EH (cell line): ENCODE results near the gene LCN12.

ENCODE experiments used
- DNase-seq: peaks from one replicate; pipeline ENCODE4 v3.0.0-alpha.2; 2015; ENCODE audit warnings: low read depth

LCN12 gene

DNA sequence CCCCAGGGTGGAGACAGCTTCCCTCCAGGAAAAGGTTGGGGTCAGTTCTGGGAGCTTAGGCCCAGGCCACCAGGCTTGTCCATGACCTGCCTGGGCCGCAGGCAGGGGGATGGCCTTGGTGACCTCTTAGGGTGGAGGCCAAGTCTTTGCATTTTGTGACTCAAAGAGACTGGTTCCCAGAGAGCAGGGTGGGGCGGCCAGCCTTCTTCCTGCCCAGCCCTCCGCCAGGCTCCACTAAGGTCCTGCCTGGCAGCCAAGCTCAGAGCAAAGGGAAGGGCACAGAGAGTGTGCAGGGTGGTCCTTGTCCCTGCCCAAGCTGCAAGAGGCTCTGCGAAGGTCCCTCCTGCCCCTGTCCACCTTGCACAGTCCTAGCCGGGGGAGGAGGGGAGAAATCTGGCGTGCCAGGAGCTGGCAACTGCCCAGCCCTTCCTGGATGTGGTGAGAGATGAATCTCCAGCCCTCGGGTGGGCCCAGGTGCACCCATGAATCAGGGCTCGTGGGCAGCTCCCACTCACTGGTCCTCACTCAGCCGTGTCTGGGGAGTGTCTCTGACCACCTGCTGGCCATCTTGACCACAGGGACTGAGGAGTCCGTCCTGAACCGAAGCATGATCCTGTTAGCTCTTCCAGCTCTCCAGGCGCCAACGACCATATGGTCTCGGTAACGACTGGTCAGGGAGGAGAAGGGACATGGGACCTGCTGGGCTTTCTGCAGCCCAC is 22.9 kb downstream of the LCN12 start:
- DNase-seq = no peak

DNA sequence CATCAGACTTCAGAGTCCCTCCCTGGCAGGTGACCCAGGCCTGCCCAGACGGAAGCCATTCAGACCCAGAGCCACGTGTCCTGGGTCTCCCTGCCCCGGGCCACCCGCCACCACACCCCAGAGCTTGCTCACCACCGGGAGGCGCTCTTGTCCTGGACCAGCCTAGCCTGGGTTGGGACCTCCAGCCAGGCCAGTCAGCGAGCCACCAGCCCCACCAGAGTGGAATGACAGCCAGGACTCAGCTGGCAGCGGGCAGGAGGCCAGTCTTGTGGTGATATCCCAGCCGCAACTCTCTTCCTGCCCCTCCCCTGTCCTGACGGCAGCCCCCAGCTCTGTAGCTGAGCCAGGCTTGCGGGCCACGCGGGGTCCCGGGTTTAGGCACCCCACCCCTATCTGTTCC is 23.6 kb downstream of the LCN12 start:
- no peak for DNase-seq

DNA sequence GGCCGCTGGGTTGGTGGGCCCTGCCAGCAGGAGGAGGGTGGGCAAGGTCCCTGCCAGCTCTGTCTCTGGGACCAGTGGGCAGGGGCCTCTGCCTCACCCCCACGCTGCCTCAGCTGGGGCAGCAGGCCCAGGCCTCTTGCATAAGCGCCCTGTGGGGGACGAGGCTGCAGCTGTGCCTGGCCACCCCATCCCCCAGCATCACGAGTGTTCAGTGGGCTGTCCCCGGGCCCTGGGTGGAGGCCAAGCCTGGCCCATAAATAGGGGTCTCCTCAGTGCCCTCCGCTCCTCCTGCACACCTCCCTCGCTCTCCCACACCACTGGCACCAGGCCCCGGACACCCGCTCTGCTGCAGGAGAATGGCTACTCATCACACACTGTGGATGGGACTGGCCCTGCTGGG is 25.1 kb downstream of the LCN12 start, which contains the start of gene PTGDS:
TSS of gene PTGDS (plus strand) at position 282 of the 400 bp plus-strand sequence. CDS start at position 357, 75 bp downstream.
- no peak for DNase-seq

DNA sequence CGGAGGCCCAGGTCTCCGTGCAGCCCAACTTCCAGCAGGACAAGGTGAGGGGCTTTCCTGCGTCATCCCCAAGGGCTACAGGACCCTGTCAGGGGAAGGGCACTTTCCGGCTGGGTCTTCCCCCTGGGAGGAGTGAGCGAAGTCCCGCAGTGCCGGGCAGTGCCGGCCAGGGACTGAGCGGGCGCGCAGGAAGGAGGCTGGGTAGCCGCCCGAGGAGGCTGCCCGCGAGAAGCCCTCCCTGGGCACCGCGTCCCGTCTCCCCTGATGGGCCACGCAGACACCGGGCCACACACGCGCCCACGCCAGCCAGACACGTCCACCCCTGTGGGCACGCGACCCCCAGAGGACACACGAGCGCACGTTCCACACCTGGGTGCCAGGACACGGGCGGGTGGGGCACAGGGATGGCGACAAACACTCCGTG is 25.6 kb downstream of the LCN12 start:
- no peak for DNase-seq

DNA sequence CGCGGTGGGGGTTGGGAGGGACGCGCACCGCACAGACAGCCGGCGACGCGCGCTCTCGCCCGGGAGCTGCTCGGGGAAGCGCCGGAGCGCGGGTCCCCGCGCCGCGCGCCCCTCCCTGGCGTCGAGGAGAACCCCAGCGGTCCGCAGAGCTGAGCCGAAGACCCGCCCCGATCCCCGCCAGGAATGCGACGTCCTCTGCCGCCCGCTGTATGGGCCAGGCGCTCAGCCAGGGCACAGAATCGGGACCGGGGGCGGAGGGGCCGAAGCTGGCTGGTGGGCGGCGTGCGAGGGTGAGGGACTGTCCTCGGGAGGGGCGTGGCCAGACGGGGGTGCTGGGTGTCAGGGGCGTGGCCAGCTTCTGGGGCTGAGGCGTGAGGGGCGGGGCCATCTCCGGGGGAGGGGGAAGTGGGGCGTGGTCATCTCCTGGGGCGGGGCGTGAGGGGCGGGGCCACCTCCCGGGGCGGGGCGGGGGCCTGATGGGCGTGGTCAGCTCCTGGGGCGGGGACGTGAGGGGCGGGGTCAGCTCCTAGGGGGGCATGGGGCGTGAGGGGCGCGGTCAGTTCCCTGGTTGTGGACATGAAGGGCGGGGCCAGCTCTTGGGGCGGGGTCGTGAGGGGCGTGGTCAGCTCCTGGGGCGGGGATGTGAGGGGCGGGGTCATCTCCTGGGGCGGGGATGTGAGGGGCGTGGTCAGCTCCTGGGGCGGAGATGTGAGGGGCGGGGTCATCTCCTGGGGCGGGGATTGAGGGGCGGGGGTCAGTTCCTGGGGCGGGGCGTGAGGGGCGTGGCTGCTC is 26.2 kb downstream of the LCN12 start:
- DNase-seq = peak; percentile 63

DNA sequence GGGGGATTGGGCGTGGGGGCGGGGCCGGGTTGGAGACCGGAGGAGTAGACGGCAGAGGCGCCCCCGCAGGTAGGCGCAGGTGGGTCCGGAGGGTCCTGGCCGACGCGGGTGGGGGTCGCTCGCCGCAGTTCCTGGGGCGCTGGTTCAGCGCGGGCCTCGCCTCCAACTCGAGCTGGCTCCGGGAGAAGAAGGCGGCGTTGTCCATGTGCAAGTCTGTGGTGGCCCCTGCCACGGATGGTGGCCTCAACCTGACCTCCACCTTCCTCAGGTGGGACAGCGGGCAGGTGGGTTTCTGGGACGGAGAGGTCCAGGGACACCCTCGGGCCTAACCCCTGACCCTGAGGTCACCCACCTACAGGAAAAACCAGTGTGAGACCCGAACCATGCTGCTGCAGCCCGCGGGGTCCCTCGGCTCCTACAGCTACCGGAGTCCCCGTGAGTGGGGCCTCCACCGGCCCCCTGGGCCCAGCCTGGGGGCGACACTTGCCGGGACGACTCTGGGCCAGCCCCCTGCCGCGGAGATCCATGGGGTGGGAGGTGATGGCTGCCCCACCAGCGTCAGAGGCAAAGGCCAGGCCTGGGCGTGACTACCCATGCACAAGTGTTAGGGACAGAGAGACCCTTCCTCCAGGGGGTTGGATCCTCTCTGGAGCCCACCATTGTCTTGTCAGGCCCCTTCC is 26.9 kb downstream of the LCN12 start:
- DNase-seq = no peak

DNA sequence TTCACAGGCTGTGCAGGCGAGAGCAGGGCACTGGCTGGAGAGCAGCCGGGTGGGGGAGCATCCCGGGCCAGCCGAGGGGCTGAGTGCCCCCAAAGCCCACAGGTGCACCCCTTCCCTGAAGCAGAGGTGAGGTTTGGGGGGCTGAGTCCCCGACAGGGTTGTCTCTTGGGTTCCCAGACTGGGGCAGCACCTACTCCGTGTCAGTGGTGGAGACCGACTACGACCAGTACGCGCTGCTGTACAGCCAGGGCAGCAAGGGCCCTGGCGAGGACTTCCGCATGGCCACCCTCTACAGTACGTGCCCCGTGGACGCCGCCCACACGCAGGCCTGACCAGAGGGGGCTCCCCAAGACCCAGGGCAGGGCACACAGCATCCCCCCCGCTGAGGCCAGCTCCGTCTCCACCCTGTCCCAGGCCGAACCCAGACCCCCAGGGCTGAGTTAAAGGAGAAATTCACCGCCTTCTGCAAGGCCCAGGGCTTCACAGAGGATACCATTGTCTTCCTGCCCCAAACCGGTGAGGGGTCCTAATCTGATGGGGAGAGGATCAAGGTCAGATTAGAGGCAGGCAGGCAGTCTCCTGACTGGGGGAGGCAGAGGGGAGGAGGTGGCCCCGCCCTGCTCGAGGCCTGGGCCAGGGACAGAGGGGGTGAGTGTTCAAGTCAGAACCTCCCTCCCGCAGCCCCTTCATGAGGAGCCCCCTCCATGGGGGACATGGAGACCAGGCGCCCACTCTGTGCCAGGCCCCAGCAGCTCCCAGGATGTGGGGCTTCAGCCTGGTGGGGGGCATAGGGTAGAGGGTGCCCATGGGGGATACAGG is 27.9 kb downstream of the LCN12 start:
- no peak for DNase-seq

DNA sequence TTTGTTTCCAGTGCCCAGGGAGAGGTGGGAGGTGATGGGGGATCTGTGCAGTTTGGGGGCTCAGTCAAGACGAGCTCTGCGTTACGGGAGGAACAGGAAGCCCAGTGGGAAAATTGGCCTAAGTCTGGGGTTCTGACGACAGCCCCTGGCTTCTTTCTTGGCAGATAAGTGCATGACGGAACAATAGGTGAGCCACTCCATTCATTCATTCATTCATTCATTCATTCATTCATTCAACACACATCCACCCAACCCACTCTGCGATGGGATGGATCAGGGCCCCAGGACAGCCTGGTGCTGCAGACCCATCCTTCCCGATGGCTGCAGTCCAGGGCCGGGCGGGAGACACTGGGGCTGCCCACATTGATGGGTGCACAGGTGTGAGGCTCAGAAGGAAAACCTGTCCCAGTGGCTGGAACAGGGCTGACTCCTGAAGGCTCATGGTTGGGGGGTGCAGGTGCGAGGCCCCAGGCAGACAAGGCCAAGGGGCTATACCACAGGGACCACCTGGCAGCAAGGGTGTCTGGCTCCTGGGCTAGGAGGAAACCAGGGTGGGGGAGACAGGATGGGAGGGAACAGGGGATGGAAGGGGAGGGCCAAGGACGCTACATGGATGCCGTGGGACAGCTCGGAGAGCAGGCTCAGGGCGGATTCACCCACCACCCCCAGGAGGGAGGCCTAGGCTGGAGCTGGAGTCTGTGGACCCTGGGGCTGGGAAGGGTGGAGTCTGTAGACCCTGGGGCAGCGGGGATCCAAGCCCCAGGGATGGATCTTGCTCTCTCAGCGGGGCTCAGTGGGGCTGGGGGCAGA is 28.8 kb downstream of the LCN12 start:
- DNase-seq = no peak

DNA sequence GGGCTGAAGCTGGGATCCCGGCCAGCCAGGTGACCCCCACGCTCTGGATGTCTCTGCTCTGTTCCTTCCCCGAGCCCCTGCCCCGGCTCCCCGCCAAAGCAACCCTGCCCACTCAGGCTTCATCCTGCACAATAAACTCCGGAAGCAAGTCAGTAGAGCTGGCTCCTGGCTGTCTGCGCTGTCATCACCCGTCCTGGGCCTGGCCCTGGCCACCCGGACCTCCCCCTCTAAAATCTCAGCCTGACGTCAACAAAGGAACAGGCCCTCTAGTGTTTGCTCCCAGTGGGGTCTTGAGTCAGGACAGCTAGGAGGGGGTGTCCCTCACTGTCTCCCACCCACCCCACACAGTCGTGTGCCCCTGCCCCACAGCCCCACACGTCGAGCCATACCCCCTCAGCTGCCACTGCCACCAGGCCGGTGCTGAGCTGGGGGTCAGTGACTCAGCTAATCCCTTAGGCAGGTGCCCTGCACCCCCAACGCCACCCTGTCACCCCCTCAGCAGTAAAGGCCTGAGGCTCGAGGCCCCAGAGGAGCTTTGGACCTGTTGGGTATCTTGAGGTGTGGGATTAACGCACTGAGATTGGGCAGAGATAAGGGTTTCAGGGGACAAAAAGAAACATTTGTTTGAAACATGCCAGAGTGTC is 29.6 kb downstream of the LCN12 start:
- peak; percentile 21 for DNase-seq

DNA sequence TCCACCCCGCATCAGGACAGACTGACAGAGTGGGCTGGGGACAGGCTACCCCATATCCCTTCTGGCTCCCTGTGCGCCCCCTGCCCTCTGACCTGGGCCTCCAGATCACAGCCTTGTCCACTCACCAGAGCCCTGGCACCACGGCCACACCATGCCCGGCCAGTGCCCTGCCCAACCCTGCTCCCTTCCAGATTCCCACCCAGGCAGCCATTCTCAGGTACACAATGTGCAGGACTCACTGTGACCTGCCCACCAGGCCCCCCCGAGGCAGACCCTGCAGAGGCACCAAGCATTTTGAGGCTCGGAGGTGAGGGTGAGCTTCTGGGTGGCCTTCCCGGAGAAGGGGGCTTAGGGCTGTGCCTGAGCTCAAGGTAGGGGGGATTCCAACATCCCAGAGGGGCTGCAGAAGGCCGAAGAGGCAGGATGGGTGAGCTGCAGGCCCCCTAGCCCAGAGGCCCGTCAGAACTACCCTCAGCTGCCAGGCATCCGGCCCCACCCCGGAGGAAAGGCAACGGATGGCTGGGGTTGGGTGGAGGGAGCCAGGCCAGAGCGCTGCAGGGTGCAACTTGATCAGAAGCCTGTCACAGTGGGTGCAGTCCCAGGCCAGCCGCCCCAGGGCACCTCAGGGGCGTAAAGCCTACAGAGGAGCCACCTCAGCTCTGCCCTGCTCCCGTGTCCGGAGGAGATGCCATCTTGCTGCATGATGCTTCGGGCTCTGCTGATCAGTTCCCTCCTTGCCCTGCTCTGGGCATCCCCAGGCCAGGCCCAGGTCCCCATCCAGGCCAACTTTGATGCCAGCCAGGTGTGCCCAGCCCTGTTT is 30.4 kb downstream of the LCN12 start, which contains the start of gene LCNL1:
TSS of gene LCNL1 (plus strand) at position 762 of the 820 bp plus-strand sequence. CDS start 594 bp downstream, outside the sequence.
- no peak for DNase-seq

DNA sequence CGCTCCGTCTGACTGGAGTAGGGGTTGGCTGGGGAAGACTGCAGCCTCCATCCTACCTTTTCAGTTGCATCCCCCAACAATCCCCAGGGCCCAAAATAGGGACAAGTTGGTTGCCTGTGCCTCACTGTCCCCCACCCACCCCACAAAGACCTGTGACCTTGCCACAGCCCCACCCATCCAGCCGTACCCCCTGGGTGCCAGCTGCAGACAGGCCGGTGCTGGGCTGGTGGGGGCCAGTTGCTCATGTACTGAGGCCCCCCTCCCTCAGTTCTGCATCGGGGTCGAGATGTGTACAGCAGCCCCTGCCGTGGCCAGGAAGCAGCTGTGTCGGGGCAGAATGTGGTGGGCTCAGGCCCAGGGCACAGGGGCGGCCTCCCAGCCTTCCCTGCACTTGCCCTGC is 31.1 kb downstream of the LCN12 start:
- DNase-seq = no peak

DNA sequence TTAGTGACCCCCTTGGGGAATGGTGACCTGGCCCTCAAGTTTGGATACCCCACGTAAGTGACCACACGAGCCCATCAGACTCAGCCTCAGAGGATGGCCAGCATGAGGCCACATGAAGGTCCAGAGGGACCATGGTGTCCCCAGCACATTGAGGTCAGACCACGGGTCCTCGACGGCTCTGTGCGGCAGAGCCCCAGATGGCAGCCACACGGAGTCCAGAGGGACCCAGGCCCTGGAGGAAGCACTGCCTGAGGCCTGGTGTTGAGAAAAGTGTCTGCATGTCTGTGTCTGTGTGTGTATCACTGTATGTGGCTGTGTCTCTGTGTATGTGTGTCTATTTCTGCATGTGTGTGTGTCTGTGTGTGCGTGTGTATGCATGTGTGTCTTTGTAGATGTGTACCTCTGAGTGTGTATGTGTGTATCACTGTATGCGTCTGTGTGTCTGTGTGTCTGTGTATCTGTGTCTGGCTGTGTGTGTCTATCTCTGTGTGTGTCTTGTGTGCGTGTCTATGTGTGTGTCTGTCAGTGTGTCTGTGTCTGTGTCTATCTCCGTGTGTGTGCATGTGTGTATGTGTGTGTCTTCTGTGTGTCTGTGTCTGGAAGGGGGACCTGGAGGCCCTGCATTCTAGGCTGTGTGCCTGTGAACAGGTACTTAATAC is 31.7 kb downstream of the LCN12 start:
- no peak for DNase-seq

DNA sequence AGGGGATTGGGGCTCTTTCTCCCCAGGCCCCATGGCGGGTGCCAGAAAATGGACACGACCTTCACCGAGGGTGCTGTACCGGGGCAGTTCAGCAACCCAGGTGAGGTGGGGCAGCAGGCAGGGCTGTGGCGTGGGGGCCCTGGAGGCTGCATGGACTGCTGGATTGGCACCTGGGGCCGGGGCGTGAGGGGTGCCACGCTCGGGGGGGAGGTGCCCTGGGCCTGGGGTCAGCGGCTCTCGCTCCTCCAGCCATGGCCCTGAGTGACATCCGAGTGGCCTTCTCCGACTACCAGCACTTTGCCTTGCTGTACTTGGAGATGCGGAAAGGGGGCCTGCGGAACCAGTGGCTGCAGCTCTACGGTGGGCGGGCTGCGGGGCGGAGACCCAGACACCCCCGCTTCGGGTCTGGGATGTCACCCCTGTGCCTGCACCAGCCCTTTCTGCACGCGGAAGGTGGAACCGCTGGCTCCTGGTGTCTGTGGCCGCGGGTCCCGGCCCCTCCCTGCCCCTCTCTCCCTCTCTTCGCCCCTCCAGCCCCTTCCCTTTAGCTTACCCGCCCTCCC is 32.5 kb downstream of the LCN12 start:
- no peak for DNase-seq

DNA sequence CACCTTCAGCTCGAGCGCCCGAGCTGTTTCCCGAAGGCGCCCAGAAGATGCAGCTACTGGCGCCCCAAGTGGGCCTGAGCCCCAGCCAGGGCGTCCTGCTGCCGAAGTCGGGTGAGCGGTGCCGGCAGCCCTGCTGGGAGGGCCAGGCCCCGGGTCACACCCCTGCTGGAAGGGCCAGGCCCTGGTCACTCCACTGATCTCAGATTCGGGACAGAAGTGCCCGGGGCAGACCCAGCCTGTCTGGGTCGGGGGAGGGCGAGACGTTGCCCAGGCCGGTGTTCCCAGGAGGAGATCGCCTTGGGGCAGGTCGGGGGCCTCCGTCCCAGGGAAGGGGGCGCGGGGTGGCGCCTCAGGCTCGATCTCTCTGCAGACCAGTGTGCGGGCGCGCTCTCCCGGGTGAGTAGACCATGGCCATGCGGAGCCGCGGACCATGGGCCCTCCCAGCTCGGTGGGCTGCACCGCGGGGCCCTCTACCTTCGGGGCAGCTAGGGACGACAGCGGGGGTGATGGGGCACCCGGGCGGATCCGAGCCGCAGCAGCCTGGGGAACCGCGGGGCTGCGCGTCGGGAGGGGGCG is 33.0 kb downstream of the LCN12 start:
- no peak for DNase-seq

DNA sequence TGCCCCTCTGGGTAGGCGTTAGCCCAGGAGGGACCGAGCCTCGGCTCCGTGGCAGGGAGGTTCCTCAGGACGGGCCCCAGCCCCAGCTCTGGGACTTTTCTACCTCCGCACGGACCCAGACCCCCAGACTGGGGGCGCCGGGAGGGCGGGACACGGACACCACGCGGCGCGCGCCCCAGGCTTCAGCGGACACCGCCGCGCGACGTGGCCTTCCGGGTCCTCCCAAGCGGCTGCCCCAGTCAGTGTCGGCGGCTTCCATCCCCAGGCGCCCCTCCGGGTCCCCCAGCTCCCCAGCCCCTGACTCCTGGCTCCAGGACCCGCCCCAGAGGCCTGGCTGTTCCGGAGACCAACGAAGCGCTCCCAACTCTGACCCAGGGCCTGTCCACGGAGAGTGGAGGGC is 33.8 kb downstream of the LCN12 start:
- DNase-seq = no peak

DNA sequence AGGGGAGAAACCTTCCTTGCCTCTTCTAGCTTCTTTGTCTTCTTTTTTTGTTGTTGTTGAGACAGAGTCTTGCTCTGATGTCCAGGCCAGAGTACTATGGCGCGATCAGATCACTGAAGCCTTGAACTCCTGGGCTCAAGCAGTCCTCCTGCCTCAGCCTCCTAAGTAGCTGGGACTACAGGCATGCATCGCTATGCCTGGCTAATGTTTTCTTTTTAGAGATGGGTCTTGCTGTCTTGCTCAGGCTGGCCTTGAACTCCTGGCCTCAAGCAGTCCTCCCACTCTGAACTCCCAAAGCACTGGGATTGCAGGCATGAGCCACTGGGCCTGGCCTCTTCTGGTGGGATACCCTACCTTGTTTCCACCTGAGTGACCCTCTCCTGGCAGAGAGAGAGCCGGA is 36.8 kb downstream of the LCN12 start:
- DNase-seq = no peak

DNA sequence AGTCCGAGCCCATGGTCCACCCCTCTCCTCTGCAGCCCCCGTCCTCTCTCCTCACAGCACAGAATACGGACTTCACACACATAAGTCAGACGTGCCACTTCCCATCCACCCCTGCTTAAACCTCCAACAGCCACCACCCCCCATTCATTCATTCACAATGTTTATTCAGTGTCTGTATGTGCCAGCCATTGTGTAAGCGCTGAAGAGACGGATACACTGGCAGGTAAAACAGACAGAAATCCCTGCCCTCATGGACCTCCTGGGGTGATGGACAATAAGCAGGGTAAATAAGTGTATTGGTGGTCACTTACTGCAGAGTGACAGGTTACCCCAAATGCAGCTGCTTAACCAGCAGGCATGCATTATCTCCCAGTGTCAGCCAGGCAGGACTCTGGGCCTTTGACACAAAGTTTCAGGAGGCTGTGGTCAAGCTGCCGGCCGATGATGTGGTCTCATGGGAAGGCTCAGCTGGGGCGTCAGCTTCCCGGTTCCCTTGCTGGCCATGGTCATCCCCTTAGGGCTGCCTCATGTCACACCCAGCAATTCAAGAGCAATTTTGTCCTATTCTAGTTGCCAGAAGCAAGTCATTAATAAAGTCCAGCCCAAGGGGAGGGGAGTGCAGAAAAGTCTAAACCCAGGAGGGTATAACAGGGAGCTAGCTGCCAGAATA is 38.3 kb downstream of the LCN12 start:
- DNase-seq = no peak
